Astrocyte of the cerebellum (primary cell): Measurements from ENCODE around the gene CREBL2.
"Not testable (repeated sequence)": the region's sequence is repeated elsewhere in the genome, so short reads cannot be mapped to it uniquely, and the experiment has no call there.

Experiments used
- DNase-seq: peaks from one replicate; pipeline ENCODE4 v3.0.0-alpha.2; 2011; ENCODE audit warnings: low read depth
- H3K4me3 ChIP-seq: 2 replicates; pipeline ENCODE4 v1.5.1; 2011; ENCODE audit warnings: mild to moderate bottlenecking, low read depth, low read length, moderate library complexity
- CTCF ChIP-seq: IDR thresholded peaks from 2 replicates; pipeline ENCODE4 v1.5.1; 2012; ENCODE audit warnings: low read length, low read depth, moderate library complexity, mild to moderate bottlenecking; ENCODE audit errors: missing control alignments
- in situ Hi-C: cut with HindIII; loops from 2 replicates; pipeline ENCODE4 v1.10.0; 2017; ENCODE audit warnings: low sequenced_read_pairs

CREBL2 gene

GRCh38 chr12:12635651-12636050 lies 24.0 kb downstream of the CREBL2 start:
- H3K4me3 ChIP-seq, result no peak overlapping the region
- in situ Hi-C loops, result no loop called here
- no peak for TF ChIP-seq CTCF
- no peak for DNase-seq

GRCh38 chr12:12636641-12637040 lies 25.0 kb downstream of the CREBL2 start:
- DNase-seq, result no peak
- in situ Hi-C loops, result no loop called here
- TF ChIP-seq CTCF, result no peak
- H3K4me3 ChIP-seq, result no peak overlapping the region

- DNase-seq, in situ Hi-C loops, H3K4me3 ChIP-seq: not testable (repeated sequence)
Observed at GRCh38 chr12:12639995-12640394, 28.3 kb downstream of the CREBL2 start.

- no peak for TF ChIP-seq CTCF
- in situ Hi-C loops, result no loop called here
- H3K4me3 ChIP-seq, result no peak overlapping the region
- no peak for DNase-seq
Observed at GRCh38 chr12:12641650-12642049, 30.0 kb downstream of the CREBL2 start.

- no peak for TF ChIP-seq CTCF
- in situ Hi-C loops, result no loop called here
- DNase-seq, result no peak
- H3K4me3 ChIP-seq, result no peak overlapping the region
Observed at GRCh38 chr12:12642916-12643315, 31.2 kb downstream of the CREBL2 start.

GRCh38 chr12:12645485-12645884 lies 33.8 kb downstream of the CREBL2 start:
- in situ Hi-C loops, result no loop called here
- no peak overlapping the region for H3K4me3 ChIP-seq
- TF ChIP-seq CTCF, result peak; percentile 38
- no peak for DNase-seq

GRCh38 chr12:12645968-12646367 lies 34.3 kb downstream of the CREBL2 start:
- in situ Hi-C loops, DNase-seq: not testable (repeated sequence)

GRCh38 chr12:12646483-12647072 lies 34.9 kb downstream of the CREBL2 start:
- DNase-seq, result no peak
- in situ Hi-C loops, result no loop called here
- no peak for TF ChIP-seq CTCF
- no peak overlapping the region for H3K4me3 ChIP-seq

More at GRCh38 chr12:12645968-12646367, 34.3 kb downstream of the CREBL2 start:
- H3K4me3 ChIP-seq, result not testable (repeated sequence)
